ENCODE data around the gene SEC61A2. TPM values are rescaled to one million over a fixed set of nuclear protein-coding genes. Genes with fewer than 3 reads are reported as not detected.

The SEC61A2 gene
- total RNA-seq, 6 experiments from 2014 or later: 3.6 to 7.5 (median 6.5) TPM

DNA sequence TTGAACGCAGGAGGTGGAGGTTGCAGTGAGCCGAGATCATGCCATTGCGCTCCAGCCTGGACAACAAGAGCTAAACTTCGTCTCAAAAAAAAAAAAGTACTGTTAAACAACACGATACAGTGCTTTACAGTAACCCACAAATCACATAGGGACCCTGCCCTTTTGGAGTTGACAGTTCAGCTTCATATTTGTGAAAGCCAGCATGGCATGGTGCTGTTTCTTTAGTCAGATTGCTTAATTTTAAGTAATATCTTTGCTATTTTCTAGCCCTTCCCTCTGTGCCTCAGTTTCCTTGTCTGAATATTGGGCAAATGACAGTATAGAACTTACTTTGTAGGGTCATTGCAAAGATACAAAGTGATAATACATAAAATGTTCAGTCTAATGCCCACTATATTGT lies 71.4 kb downstream of the SEC61A2 start:
- Histone ChIP-seq H3K4me1 (peaks cover 0 to 16% (median 0%) of the 10 kb centered on the region in 4 donors), H3K4me3 (no peak overlapping the region), H3K9me3 (no peaks in the 10 kb centered on the region), H3K27me3 (no peaks in the 10 kb centered on the region), H3K27ac (no peak overlapping the region), H3K36me3 (peaks cover 0 to 34% (median 5%) of the 10 kb centered on the region in 4 donors)
- TF ChIP-seq, protein P1, sequence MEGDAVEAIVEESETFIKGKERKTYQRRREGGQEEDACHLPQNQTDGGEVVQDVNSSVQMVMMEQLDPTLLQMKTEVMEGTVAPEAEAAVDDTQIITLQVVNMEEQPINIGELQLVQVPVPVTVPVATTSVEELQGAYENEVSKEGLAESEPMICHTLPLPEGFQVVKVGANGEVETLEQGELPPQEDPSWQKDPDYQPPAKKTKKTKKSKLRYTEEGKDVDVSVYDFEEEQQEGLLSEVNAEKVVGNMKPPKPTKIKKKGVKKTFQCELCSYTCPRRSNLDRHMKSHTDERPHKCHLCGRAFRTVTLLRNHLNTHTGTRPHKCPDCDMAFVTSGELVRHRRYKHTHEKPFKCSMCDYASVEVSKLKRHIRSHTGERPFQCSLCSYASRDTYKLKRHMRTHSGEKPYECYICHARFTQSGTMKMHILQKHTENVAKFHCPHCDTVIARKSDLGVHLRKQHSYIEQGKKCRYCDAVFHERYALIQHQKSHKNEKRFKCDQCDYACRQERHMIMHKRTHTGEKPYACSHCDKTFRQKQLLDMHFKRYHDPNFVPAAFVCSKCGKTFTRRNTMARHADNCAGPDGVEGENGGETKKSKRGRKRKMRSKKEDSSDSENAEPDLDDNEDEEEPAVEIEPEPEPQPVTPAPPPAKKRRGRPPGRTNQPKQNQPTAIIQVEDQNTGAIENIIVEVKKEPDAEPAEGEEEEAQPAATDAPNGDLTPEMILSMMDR (IDR thresholded peaks at IDR 0.05): no peak
- TF ChIP-seq POLR2A (IDR thresholded peaks at IDR 0.05): no peak
- DNase-seq: no peak
- 84% methylated on average over 3 of the region's 5 CpGs for WGBS (ENCODE audit: insufficient coverage, low coverage, low lambda C conversion rate, missing lambda C conversion rate)
- no peak for ATAC-seq
- intact Hi-C loops (cut with DNase I): no loop called here

DNA sequence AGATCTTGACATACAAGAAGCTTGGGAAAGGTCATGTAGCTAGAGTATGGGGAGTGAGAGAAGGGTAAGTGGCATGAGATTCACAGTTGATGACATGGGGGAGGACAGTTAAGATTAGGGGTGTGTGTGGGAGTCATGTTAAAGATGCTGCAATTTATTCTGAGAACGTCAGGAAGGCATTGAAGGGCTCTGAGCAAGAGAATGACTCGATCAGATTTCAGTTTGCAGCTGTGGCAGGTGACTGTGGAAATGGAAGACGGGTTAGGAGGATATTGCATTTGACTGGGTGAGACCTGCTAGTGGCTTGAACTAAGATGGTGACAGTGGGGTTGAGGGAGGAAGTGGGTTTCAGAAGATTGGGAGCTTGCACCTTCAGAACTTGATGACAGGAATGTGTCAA lies 72.1 kb downstream of the SEC61A2 start:
- Histone ChIP-seq H3K27ac (no peak overlapping the region), H3K27me3 (no peaks in the 10 kb centered on the region), H3K9me3 (no peaks in the 10 kb centered on the region), H3K36me3 (peaks cover 0 to 34% (median 5%) of the 10 kb centered on the region in 4 donors), H3K4me1 (peaks cover 0 to 15% (median 0%) of the 10 kb centered on the region in 4 donors), H3K4me3 (no peak overlapping the region)
- TF ChIP-seq, protein P1 (IDR thresholded peaks at IDR 0.05): no peak
- no peak for TF ChIP-seq POLR2A (IDR thresholded peaks at IDR 0.05)
- intact Hi-C loops (cut with DNase I): no loop called here
- ATAC-seq (no peak), DNase-seq (no peak)
- WGBS (ENCODE audit: insufficient coverage, low coverage, low lambda C conversion rate, missing lambda C conversion rate): 73% methylated on average over 3 of the region's 3 CpGs

DNA sequence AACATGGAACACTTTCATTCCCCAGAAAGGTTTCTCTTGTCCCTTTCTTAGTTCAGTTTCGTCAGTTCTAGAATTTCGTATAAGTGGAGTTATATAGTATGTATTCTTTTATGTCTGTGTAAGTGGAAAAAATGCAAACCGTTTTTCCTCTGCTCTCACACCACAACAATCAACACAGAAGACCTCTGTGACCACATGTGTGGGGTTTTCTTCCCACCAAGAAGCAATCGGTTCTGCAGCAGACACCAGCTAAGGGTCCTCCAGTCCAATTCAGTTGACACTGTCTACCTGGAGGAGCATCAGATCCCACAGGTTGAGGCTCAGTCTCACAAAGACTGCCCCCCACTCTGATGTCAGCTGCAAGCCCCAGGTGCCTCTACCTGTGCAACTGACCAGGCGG lies 72.7 kb downstream of the SEC61A2 start:
- no peak for DNase-seq
- WGBS (ENCODE audit: insufficient coverage, low coverage, low lambda C conversion rate, missing lambda C conversion rate): 85% methylated on average over 5 of the region's 5 CpGs
- intact Hi-C loops (cut with DNase I): no loop called here
- no peak for ATAC-seq
- Histone ChIP-seq H3K4me3 (no peak overlapping the region), H3K27ac (no peak overlapping the region), H3K27me3 (no peaks in the 10 kb centered on the region), H3K9me3 (no peaks in the 10 kb centered on the region), H3K4me1 (peaks cover 0 to 9% (median 0%) of the 10 kb centered on the region in 4 donors), H3K36me3 (peaks cover 0 to 34% (median 5%) of the 10 kb centered on the region in 4 donors)
- TF ChIP-seq POLR2A (IDR thresholded peaks at IDR 0.05): no peak
- TF ChIP-seq, protein P1 (IDR thresholded peaks at IDR 0.05): no peak

DNA sequence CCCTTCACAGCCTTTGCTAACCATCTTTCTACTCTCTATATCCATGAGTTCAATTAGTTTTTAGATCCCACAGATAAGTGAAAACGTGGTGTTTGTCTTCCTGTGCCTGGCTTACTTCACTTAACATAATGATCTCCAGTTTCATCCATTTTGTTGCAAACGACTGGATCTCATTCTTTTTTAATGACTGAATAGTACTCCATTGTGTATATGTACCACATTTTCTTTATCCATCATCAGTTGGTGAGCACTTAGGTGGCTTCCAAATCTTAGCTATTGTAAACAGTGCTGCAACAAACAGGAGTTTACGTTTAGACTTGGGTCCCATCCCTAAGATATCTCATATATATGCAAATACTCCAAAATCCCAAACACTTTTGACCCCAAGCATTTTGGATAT lies 75.6 kb downstream of the SEC61A2 start:
- TF ChIP-seq POLR2A (IDR thresholded peaks at IDR 0.05): no peak
- TF ChIP-seq, protein P1 (IDR thresholded peaks at IDR 0.05): no peak
- Histone ChIP-seq H3K36me3 (peaks cover 3 to 41% (median 5%) of the 10 kb centered on the region in 4 donors), H3K27me3 (no peaks in the 10 kb centered on the region), H3K4me1 (no peaks in the 10 kb centered on the region), H3K4me3 (no peak overlapping the region), H3K9me3 (no peaks in the 10 kb centered on the region), H3K27ac (no peak overlapping the region)
- DNase-seq (no peak), ATAC-seq (no peak)
- WGBS (ENCODE audit: insufficient coverage, low coverage, low lambda C conversion rate, missing lambda C conversion rate): 86% methylated on average over 3 of the region's 3 CpGs
- intact Hi-C loops (cut with DNase I): no loop called here

DNA sequence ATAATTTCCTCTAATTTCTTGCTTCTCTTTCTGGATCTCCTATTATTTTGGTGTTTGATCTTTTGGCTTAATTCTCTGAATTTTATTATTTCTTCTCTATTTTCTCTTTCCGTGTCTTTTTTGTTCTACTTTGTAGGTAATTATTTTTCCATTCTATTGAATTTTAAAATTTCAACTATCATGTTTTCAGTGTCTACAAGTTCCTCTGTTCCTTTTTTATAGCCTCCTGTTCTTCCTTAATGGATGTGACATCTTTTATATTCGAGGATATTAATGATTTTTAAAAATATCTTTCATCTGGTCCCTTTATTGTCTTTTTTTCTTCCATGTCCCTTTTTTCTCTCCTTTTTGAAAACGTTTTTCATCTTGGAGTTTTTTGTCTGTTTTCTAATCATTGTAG lies 77.6 kb downstream of the SEC61A2 start:
- DNase-seq (no peak), ATAC-seq (no peak)
- TF ChIP-seq, protein P1 (IDR thresholded peaks at IDR 0.05): no peak
- no peak for TF ChIP-seq POLR2A (IDR thresholded peaks at IDR 0.05)
- intact Hi-C loops (cut with DNase I): no loop called here
- no peak overlapping the region for H3K4me3 ChIP-seq
- H3K36me3 ChIP-seq: peaks cover 6 to 48% (median 11%) of the 10 kb centered on the region in 4 donors
- no peaks in the 10 kb centered on the region for H3K4me1 ChIP-seq
- 79% methylated on average over 3 of the region's 3 CpGs for WGBS (ENCODE audit: insufficient coverage, low coverage, low lambda C conversion rate, missing lambda C conversion rate)
- H3K27me3 ChIP-seq: no peaks in the 10 kb centered on the region
- H3K27ac ChIP-seq: no peak overlapping the region
- no peaks in the 10 kb centered on the region for H3K9me3 ChIP-seq

Data from right lobe of liver (tissue), 6 donors.